Astrocyte (in vitro differentiated cells and primary cell): ENCODE data around the gene URI1.

Source experiments
- CTCF ChIP-seq: IDR thresholded peaks from 2 replicates; pipeline ENCODE4 v1.5.1; 2011; ENCODE audit warnings: low read depth, mild to moderate bottlenecking, inconsistent platforms, low read length, moderate library complexity; ENCODE audit not compliant: insufficient read depth
- EZH2 ChIP-seq: IDR thresholded peaks from 2 replicates; pipeline ENCODE4 v1.6.1; 2012; ENCODE audit warnings: mild to moderate bottlenecking, low read length, inconsistent platforms; ENCODE audit not compliant: insufficient read depth

GRCh38 chr19:29952177-29952576 lies 10.1 kb downstream of the URI1 start:
- TF ChIP-seq CTCF (no peak), EZH2 (no peak)
